HepG2 (cell line): ENCODE measurements around the gene PRR5L. TPM values are rescaled to one million over a fixed set of nuclear protein-coding genes. Genes with fewer than 3 reads are reported as not detected.

Source experiments
- ATAC-seq: fragments of 200-7000 bp; cut with Tn5 transposase; 3 replicates; pipeline ENCODE4 v1.9.1; 2020; ENCODE audit warnings: mild to moderate bottlenecking, moderate library complexity
- BruUV-seq: library from RNA; stranded (reverse); fragments of 400-500 nt; replicated peaks from 2 replicates; lab custom pipeline; 2021; lab: Mats Ljungman, UMichigan
- CTCF ChIA-PET: fragments of 300-600 bp; formaldehyde crosslinking; extraction: SDS; loops from one replicate; lab custom pipeline; 2021; ENCODE audit warnings: low total read pairs, inconsistent platforms, low intra/inter-chr PET ratio; lab: Yijun Ruan, JAX
- POLR2A ChIA-PET: fragments of 350-600 bp; sonication (Branson Sonifier 250); formaldehyde crosslinking; loops from one replicate; lab custom pipeline; 2020; ENCODE audit warnings: antibody characterized with exemption, inconsistent platforms; lab: Yijun Ruan, JAX
- DNase-seq: peaks from one replicate; pipeline ENCODE4 v3.0.0-alpha.2; 2015; ENCODE audit warnings: low spot score
- FAIRE-seq: peaks from 3 replicates; lab custom pipeline; 2011; peaks lifted over from hg19 to GRCh38; lab: Jason Lieb, UNC
- H2AFZ ChIP-seq: one replicate; pipeline ENCODE4 v1.6.1; 2011; ENCODE audit warnings: low read length, inconsistent platforms
- H3K27ac ChIP-seq: fragments of 300-600 bp; 3 replicates; pipeline ENCODE4 v1.8.0; 2011; ENCODE audit warnings: mixed run types, mild to moderate bottlenecking, mixed read lengths, low read length, inconsistent platforms; ENCODE audit not compliant: insufficient read depth; ENCODE audit errors: extremely low read length
- H3K27me3 ChIP-seq, 2 experiments: fragments of 200-600 bp in 1 of 2; 2 replicates in 1 of 2; 3 replicates in 1 of 2; pipeline versions ENCODE4 v1.6.0 to v1.8.0; 2011; ENCODE audit warnings: low read length in 2 of 2, mild to moderate bottlenecking in 2 of 2, moderate library complexity in 2 of 2, inconsistent platforms in 1 of 2; ENCODE audit not compliant: insufficient read depth in 2 of 2, control insufficient read depth in 1 of 2
- H3K36me3 ChIP-seq, 2 experiments: fragments of 200-600 bp in 1 of 2; replicated peaks in 1 of 2; 2 replicates in 1 of 2; 3 replicates in 1 of 2; pipeline versions ENCODE4 v1.5.1 to v1.8.0; 2011; ENCODE audit warnings: low read length in 2 of 2, inconsistent platforms in 1 of 2; ENCODE audit not compliant: insufficient read depth in 2 of 2, control insufficient read depth in 1 of 2
- H3K4me1 ChIP-seq: 2 replicates; pipeline ENCODE4 v1.5.1; 2012; ENCODE audit warnings: low read length, inconsistent platforms; ENCODE audit not compliant: insufficient read depth
- H3K4me2 ChIP-seq: 2 replicates; pipeline ENCODE4 v1.6.0; 2011; ENCODE audit warnings: low read depth, low read length, inconsistent platforms
- H3K4me3 ChIP-seq, 3 experiments: fragments of 200-600 bp in 1 of 3; sonication (generic), shearing (Covaris generic) in 1 of 3; replicated peaks in 1 of 3; 2 replicates each; pipeline ENCODE4 v1.5.1; 2011 to 2016; ENCODE audit warnings: low read length in 3 of 3, inconsistent platforms in 2 of 3, low read depth in 2 of 3, mild to moderate bottlenecking in 2 of 3, control low read depth in 1 of 3, mixed read lengths in 1 of 3; ENCODE audit not compliant: insufficient read depth in 1 of 3
- H3K79me2 ChIP-seq: one replicate; pipeline ENCODE4 v1.6.1; 2011; ENCODE audit warnings: low read length, inconsistent platforms; ENCODE audit not compliant: insufficient read depth
- H3K9ac ChIP-seq: 2 replicates; pipeline ENCODE4 v1.6.0; 2011; ENCODE audit warnings: mild to moderate bottlenecking, low read depth, low read length, inconsistent platforms; ENCODE audit not compliant: insufficient read depth
- H3K9me3 ChIP-seq: 2 replicates; pipeline ENCODE4 v1.5.1; 2012; ENCODE audit warnings: mild to moderate bottlenecking, low read length
- H4K20me1 ChIP-seq: 2 replicates; pipeline ENCODE4 v1.6.0; 2011; ENCODE audit warnings: inconsistent platforms, mild to moderate bottlenecking, low read length, moderate library complexity; ENCODE audit not compliant: insufficient read depth
- CEBPG ChIP-seq: IDR thresholded peaks from 2 replicates; pipeline ENCODE4 v1.6.1; 2016
- HMGXB4 ChIP-seq, 2 experiments: sonication (generic) in 1 of 2; formaldehyde crosslinking in 1 of 2; IDR thresholded peaks; 2 replicates each; pipeline versions ENCODE4 v1.4.0 to v1.6.1; 2018 to 2020; ENCODE audit warnings: missing genetic modification reagents in 2 of 2, borderline replicate concordance in 1 of 2, low read depth in 1 of 2, mild to moderate bottlenecking in 1 of 2, missing biosample characterization in 1 of 2
- KDM3A ChIP-seq: IDR thresholded peaks from 2 replicates; pipeline ENCODE4 v1.6.1; 2018; ENCODE audit warnings: low read depth, missing compliant biosample characterization
- SETDB1 ChIP-seq: sonication (generic); formaldehyde crosslinking; IDR thresholded peaks from 2 replicates; pipeline ENCODE4 v1.5.1; 2020; ENCODE audit warnings: missing genetic modification reagents, mild to moderate bottlenecking, borderline replicate concordance
- TAF1 ChIP-seq: sonication (generic); formaldehyde crosslinking; IDR thresholded peaks from 2 replicates; pipeline ENCODE4 v1.4.0; 2020; ENCODE audit warnings: missing genetic modification reagents
- TBX3 ChIP-seq: fragments of 450-650 bp; IDR thresholded peaks from 2 replicates; pipeline ENCODE4 v1.6.1; 2017; ENCODE audit warnings: antibody characterized with exemption, mild to moderate bottlenecking, inconsistent platforms, borderline replicate concordance
- YY1 ChIP-seq: IDR thresholded peaks from 2 replicates; pipeline ENCODE4 v1.6.1; 2011; ENCODE audit warnings: low read length, low read depth, moderate library complexity, mild to moderate bottlenecking; ENCODE audit not compliant: insufficient read depth, insufficient replicate concordance
- ZNF282 ChIP-seq: fragments of 450-650 bp; IDR thresholded peaks from 2 replicates; pipeline ENCODE4 v1.6.1; 2018; ENCODE audit not compliant: partially characterized antibody
- ZNF512 ChIP-seq: sonication (generic); formaldehyde crosslinking; IDR thresholded peaks from 2 replicates; pipeline ENCODE4 v1.4.0; 2020; ENCODE audit warnings: mild to moderate bottlenecking, missing genetic modification reagents
- ZNF616 ChIP-seq: sonication (generic); formaldehyde crosslinking; IDR thresholded peaks from 2 replicates; pipeline ENCODE4 v1.5.0; 2020; ENCODE audit warnings: low read depth, mild to moderate bottlenecking, missing genetic modification reagents
- WGBS: methylation state at CpG from one replicate; pipeline ENCODE4 v1.1.6; 2017; ENCODE audit warnings: low lambda C conversion rate; 5-methylcytosine and 5-hydroxymethylcytosine counted together
- in situ Hi-C: cut with HindIII; loops from 2 replicates; pipeline ENCODE4 v1.10.0; 2017; ENCODE audit warnings: low pct_unique_long_range_greater_than_20kb; ENCODE audit not compliant: extremely low pct_ligation_motif_present
- intact Hi-C: fragments of 100-400 bp; cut with micrococcal nuclease; formaldehyde crosslinking; loops from one replicate; pipeline ENCODE4 v1.10.0; 2022; ENCODE audit not compliant: unreplicated experiment
- polyA plus RNA-seq, 8 experiments: library from polyadenylated mRNA; depleted of rRNA in 3 of 8; stranded (reverse) in 7 of 8; unstranded in 1 of 8; fragments of >200 nt; fragmentation: Illumina TruSeq in 4 of 8; extraction: Trizol in 4 of 8; gene quantifications; 2 replicates each; pipeline versions ENCODE4 v1.2.1 to v1.2.3, GENCODE V29; 2011 to 2016; ENCODE audit warnings: low read depth in 4 of 8, missing spikeins in 1 of 8, mixed read lengths in 1 of 8; ENCODE audit not compliant: insufficient read depth in 1 of 8
- total RNA-seq, 5 experiments: library from RNA; depleted of rRNA; stranded (reverse); fragments of >200 nt; fragmentation: Illumina TruSeq; extraction: Trizol; gene quantifications; 2 replicates each; pipeline ENCODE4 v1.2.3, GENCODE V29; 2016; ENCODE audit warnings: low read depth in 1 of 5

PRR5L gene
- total and polyA plus RNA-seq, 2 of the 13 experiments (the other 11 are each of a cell fraction or from before 2014, with no cell fraction given) = 0.16 TPM; not detected in 1

DNA sequence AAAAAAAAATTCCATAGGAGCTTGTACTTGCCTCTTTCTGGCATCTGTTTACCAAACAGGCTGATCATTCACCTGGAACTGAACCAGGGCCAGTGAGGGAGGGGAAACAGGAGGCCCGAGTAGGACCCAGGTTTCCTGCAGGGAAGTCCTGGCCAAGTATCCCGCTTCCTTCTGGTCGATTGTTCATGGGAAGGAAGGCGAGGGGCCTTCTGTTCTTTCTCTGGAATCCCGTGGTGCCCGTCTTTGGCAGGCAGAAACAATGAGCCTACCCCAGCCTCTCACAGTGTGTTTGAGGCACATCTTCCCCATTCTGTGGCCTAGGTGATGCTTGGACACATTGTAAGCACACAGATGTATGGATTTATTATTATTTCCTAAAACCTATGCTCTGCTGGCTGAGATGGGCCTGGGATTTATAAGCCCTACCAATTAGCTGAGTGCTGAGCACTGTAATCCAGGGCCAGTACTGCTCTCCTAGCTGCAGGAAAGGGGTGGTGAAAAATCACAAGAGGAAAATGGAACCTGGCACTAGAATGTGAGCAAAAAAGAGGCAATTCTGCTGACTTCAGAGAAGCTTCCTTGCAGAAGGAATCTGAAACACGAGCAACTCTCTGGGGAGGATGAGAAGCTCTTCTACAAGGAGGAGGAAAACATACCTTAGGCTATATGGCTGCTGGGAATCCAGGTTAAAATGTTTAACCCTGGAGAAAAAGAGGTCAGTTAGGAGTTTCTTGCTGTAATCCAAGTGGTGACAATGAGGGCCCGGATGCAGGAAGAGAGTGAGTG lies 53.5 kb downstream of the PRR5L start:
- CTCF ChIA-PET = no interaction called here
- Histone ChIP-seq H3K9me3 (no peaks in the 10 kb centered on the region), H3K27me3 (no peaks in the 10 kb centered on the region; a peak in 2 of 5 replicates), H3K4me3 (no peak overlapping the region), H3K36me3 (no peaks in the 10 kb centered on the region), H3K9ac (no peak overlapping the region), H3K79me2 (no peaks in the 10 kb centered on the region), H2AFZ (no peak overlapping the region), H3K27ac (no peak overlapping the region), H4K20me1 (no peaks in the 10 kb centered on the region), H3K4me1 (no peaks in the 10 kb centered on the region), H3K4me2 (no peak overlapping the region)
- FAIRE-seq = no peak
- in situ Hi-C loops = no loop called here
- DNase-seq = no peak
- no TSS peak for BruUV-seq
- intact Hi-C loops = no loop called here
- POLR2A ChIA-PET = no interaction called here
- 25% methylated on average over 8 of the region's 8 CpGs for WGBS
- ATAC-seq = no peak
- no peak for TF ChIP-seq KDM3A (CRISPR knock-in tag)
- no peak for TF ChIP-seq ZNF282
- no peak for TF ChIP-seq CEBPG (CRISPR knock-in tag)
- no peak for TF ChIP-seq ZNF512 (CRISPR knock-in tag)
- no peak for TF ChIP-seq SETDB1 (CRISPR knock-in tag)
- no peak for TF ChIP-seq YY1
- TF ChIP-seq TAF1 (CRISPR knock-in tag) = no peak
- no peak for TF ChIP-seq TBX3
- TF ChIP-seq HMGXB4 (CRISPR knock-in tag; IDR thresholded peaks at IDR 0.05; ENCODE audit: borderline replicate concordance in 1 of 2, low read depth in 1 of 2) = no peak
- TF ChIP-seq ZNF616 (CRISPR knock-in tag) = no peak
